DOHH2 (cell line): Measurements from ENCODE around the gene DTNB.

ENCODE experiments used
- H3F3A ChIP-seq: fragments of 200-600 bp; sonication (generic), shearing (Covaris generic); 2 replicates; pipeline ENCODE4 v1.6.0; 2016; ENCODE audit warnings: antibody characterized with exemption, mild to moderate bottlenecking; ENCODE audit not compliant: control insufficient read depth, insufficient read depth
- H3K27ac ChIP-seq: fragments of 200-600 bp; sonication (generic); 2 replicates; pipeline ENCODE4 v1.5.1; 2014; ENCODE audit warnings: low read depth, mild to moderate bottlenecking, low read length, moderate library complexity
- H3K27me3 ChIP-seq: fragments of 200-600 bp; sonication (generic); 2 replicates; pipeline ENCODE4 v1.6.1; 2014; ENCODE audit warnings: mild to moderate bottlenecking, low read length, mixed read lengths; ENCODE audit not compliant: control insufficient read depth
- H3K36me3 ChIP-seq: fragments of 200-600 bp; sonication (generic); 2 replicates; pipeline ENCODE4 v1.6.1; 2014; ENCODE audit warnings: mild to moderate bottlenecking, low read length, moderate library complexity, mixed read lengths; ENCODE audit not compliant: control insufficient read depth
- H3K4me1 ChIP-seq: fragments of 200-600 bp; sonication (generic); 2 replicates; pipeline ENCODE4 v1.6.1; 2014; ENCODE audit warnings: mild to moderate bottlenecking, low read length, mixed read lengths; ENCODE audit not compliant: control insufficient read depth
- H3K4me2 ChIP-seq: fragments of 200-600 bp; sonication (generic); 2 replicates; pipeline ENCODE4 v1.6.0; 2014; ENCODE audit warnings: mild to moderate bottlenecking, low read length, moderate library complexity
- H3K4me3 ChIP-seq: fragments of 200-600 bp; sonication (generic); 2 replicates; pipeline ENCODE4 v1.5.1; 2014; ENCODE audit warnings: mild to moderate bottlenecking, low read length, mixed read lengths
- H3K79me2 ChIP-seq: fragments of 200-600 bp; sonication (generic); 2 replicates; pipeline ENCODE4 v1.6.1; 2014; ENCODE audit warnings: mild to moderate bottlenecking, low read length, mixed read lengths; ENCODE audit not compliant: control insufficient read depth
- H3K9me2 ChIP-seq: fragments of 200-600 bp; sonication (generic); replicated peaks from 2 replicates; pipeline ENCODE4 v1.6.1; 2014; ENCODE audit warnings: mild to moderate bottlenecking, low read length, mixed read lengths; ENCODE audit not compliant: control insufficient read depth
- H3K9me3 ChIP-seq: fragments of 200-600 bp; sonication (generic); 2 replicates; pipeline ENCODE4 v1.6.1; 2014; ENCODE audit warnings: antibody characterized with exemption, low read length, mixed read lengths; ENCODE audit not compliant: control insufficient read depth, insufficient read depth
- H4K20me1 ChIP-seq: fragments of 200-600 bp; sonication (generic); 2 replicates; pipeline ENCODE4 v1.6.0; 2014; ENCODE audit warnings: low read depth, mild to moderate bottlenecking, antibody characterized with exemption, low read length, moderate library complexity; ENCODE audit not compliant: control insufficient read depth, insufficient read depth
- EZH2phosphoT487 ChIP-seq: fragments of 200-600 bp; sonication (generic); IDR thresholded peaks from 2 replicates; pipeline ENCODE4 v1.6.1; 2017; ENCODE audit warnings: borderline replicate concordance, mild to moderate bottlenecking, antibody characterized with exemption, low read length, moderate library complexity, mixed read lengths
- TF ChIP-seq, protein P1 (sequence below): fragments of 200-600 bp; sonication (generic); IDR thresholded peaks from one replicate; pipeline ENCODE4 v1.5.1; 2014; ENCODE audit warnings: antibody characterized with exemption, mild to moderate bottlenecking, low read depth, low read length; ENCODE audit not compliant: poor library complexity, severe bottlenecking

The DTNB gene

GRCh38 chr2:25697559-25698341 is 24.4 kb upstream of the DTNB start:
- H3K27me3 ChIP-seq: peaks cover 7% of the 10 kb centered on the region; the same call in 1 of the 2 replicates
- H3K9me3 ChIP-seq: no peaks in the 10 kb centered on the region
- H3K4me2 ChIP-seq: no peak overlapping the region
- no peaks in the 10 kb centered on the region for H3K36me3 ChIP-seq
- H3K9me2 ChIP-seq: no peaks in the 10 kb centered on the region
- TF ChIP-seq, protein P1, sequence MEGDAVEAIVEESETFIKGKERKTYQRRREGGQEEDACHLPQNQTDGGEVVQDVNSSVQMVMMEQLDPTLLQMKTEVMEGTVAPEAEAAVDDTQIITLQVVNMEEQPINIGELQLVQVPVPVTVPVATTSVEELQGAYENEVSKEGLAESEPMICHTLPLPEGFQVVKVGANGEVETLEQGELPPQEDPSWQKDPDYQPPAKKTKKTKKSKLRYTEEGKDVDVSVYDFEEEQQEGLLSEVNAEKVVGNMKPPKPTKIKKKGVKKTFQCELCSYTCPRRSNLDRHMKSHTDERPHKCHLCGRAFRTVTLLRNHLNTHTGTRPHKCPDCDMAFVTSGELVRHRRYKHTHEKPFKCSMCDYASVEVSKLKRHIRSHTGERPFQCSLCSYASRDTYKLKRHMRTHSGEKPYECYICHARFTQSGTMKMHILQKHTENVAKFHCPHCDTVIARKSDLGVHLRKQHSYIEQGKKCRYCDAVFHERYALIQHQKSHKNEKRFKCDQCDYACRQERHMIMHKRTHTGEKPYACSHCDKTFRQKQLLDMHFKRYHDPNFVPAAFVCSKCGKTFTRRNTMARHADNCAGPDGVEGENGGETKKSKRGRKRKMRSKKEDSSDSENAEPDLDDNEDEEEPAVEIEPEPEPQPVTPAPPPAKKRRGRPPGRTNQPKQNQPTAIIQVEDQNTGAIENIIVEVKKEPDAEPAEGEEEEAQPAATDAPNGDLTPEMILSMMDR: no peak
- TF ChIP-seq EZH2phosphoT487: no peak
- no peaks in the 10 kb centered on the region for H3K4me1 ChIP-seq
- H3K4me3 ChIP-seq: no peak overlapping the region
- no peaks in the 10 kb centered on the region for H4K20me1 ChIP-seq
- no peaks in the 10 kb centered on the region for H3F3A ChIP-seq
- no peaks in the 10 kb centered on the region for H3K79me2 ChIP-seq
- H3K27ac ChIP-seq: no peak overlapping the region

DNA sequence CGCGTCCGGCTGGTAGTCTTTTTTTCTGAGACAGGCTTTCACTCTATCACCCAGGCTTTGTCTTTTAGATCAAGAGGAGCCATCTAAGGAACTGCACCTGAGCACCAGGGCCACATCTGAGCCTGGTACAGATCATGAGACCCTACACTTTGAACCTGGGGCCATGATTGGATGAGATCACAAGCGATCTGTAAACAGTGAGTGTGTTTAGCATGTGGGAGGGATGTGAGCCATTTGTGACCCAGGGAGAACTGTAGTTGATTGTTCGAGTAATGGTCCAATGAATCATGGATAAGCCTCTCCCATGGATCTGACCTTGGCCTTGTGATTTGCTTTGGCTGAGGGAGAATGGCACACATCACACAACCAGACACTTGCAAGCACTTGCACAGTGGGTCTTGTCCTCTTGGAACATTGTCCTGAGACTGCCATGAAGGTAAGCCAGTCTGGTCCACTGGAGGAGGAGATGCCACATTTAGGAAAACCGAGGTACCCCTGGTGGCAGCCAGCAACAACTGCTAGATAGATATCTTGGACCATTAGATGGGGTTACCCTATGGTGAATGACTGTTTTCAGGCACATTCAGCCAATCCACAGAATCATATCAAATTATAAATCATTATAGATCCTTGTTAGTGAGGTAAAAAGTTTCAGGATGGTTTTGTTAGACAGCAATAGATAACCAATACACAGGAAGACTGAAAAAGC is 19.5 kb upstream of the DTNB start:
- H3K27ac ChIP-seq: no peak overlapping the region
- H3K79me2 ChIP-seq: no peaks in the 10 kb centered on the region
- peaks cover 4% of the 10 kb centered on the region; the same call in 1 of the 2 replicates for H3K27me3 ChIP-seq
- no peaks in the 10 kb centered on the region for H3K9me2 ChIP-seq
- H3K4me3 ChIP-seq: no peak overlapping the region
- H4K20me1 ChIP-seq: no peaks in the 10 kb centered on the region
- no peak overlapping the region for H3K4me2 ChIP-seq
- no peaks in the 10 kb centered on the region for H3K36me3 ChIP-seq
- H3K9me3 ChIP-seq: no peaks in the 10 kb centered on the region
- no peaks in the 10 kb centered on the region for H3F3A ChIP-seq
- TF ChIP-seq, protein P1: no peak
- no peak for TF ChIP-seq EZH2phosphoT487
- H3K4me1 ChIP-seq: no peaks in the 10 kb centered on the region

DNA sequence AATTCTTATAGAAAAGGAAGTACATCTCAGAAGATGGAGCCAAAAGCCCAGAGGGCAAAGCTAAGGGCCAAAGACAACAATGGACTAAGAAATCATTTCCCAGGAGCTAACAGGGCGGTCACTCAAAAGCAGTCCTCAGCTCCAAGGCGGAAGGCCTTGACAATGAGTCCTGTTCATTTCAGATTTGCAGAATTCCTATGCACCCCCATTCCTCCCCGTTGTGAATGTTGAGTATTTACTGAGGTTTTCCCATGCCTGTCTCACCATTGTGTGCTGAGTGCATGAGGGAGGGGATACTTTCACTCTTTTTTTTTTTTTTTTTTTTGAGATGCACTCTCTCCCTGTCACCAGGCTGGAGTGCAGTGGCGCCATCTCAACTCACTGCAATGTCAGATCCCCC is 18.8 kb upstream of the DTNB start:
- Histone ChIP-seq H4K20me1 (no peaks in the 10 kb centered on the region), H3K4me1 (no peaks in the 10 kb centered on the region), H3K36me3 (no peaks in the 10 kb centered on the region), H3K27ac (no peak overlapping the region), H3K27me3 (no peaks in the 10 kb centered on the region; the same call in 1 of the 2 replicates), H3K9me2 (no peaks in the 10 kb centered on the region), H3K9me3 (no peaks in the 10 kb centered on the region), H3K4me2 (no peak overlapping the region), H3K79me2 (no peaks in the 10 kb centered on the region), H3F3A (no peaks in the 10 kb centered on the region), H3K4me3 (no peak overlapping the region)
- TF ChIP-seq, protein P1: no peak
- no peak for TF ChIP-seq EZH2phosphoT487
